Mesenteric fat pad (tissue), 1 donor: ENCODE measurements around the gene MSLN. TPM values are rescaled to one million over a fixed set of nuclear protein-coding genes. Genes with fewer than 3 reads are reported as not detected.

Source experiments
- DNase-seq: peaks from one replicate; pipeline ENCODE4 v3.0.0-alpha.2; 2020; ENCODE audit warnings: low spot score
- microRNA-seq: library from miRNA; unstranded; fragments of <30 nt; microRNA quantifications from one replicate; pipeline ENCODE4 v1.2.0, GENCODE V29; 2020; ENCODE audit warnings: borderline number of aligned reads
- total RNA-seq: library from RNA; stranded (reverse); fragmentation: NEBNext Ultra II Directional; extraction: Animal tissue kit (Norgen Biotek cat#: 25700); gene quantifications from one replicate; pipeline ENCODE4 v1.2.1, GENCODE V29; 2021
- donor health status: DM: yes; HTN: yes; CAD: no.

MSLN gene
- total RNA-seq, 1 donor from 2014 or later, result not detected

GRCh38 chr16:802914-803753 lies 42.6 kb downstream of the MSLN start:
- DNase-seq, result no peak

GRCh38 chr16:803754-804080 lies 43.2 kb downstream of the MSLN start:
- DNase-seq, result no peak

GRCh38 chr16:804193-805048 lies 43.9 kb downstream of the MSLN start:
- DNase-seq, result no peak

GRCh38 chr16:805474-805873 lies 44.9 kb downstream of the MSLN start:
- DNase-seq, result no peak

GRCh38 chr16:807347-808084 lies 47.0 kb downstream of the MSLN start:
- DNase-seq, result peak; percentile 97

- DNase-seq, result no peak
Observed at GRCh38 chr16:808085-808386, 47.5 kb downstream of the MSLN start.

GRCh38 chr16:813204-813915 lies 52.8 kb downstream of the MSLN start:
- no peak for DNase-seq

GRCh38 chr16:813916-814412 lies 53.4 kb downstream of the MSLN start:
- DNase-seq, result no peak

GRCh38 chr16:814974-815373 lies 54.4 kb downstream of the MSLN start:
- no peak for DNase-seq

GRCh38 chr16:815861-816260 lies 55.3 kb downstream of the MSLN start:
- no peak for DNase-seq

- DNase-seq, result no peak
Observed at GRCh38 chr16:817001-817906, 56.7 kb downstream of the MSLN start.

GRCh38 chr16:818132-818531 lies 57.6 kb downstream of the MSLN start:
- DNase-seq, result no peak

Small RNA genes within 50 kb of the gene (microRNA-seq; reads per million reads assigned to microRNA genes)
- not detected for gene MIR662

Other genes starting within 250 kb of the MSLN start
- gene CAPN15, start 233.0 kb upstream of the MSLN start, total RNA-seq, result 49.2 TPM
- not detected for gene PRR35, start 200.3 kb upstream of the MSLN start, total RNA-seq
- gene NHLRC4, start 193.7 kb upstream of the MSLN start, total RNA-seq, result 1.3 TPM
- gene PIGQ, start 190.8 kb upstream of the MSLN start, total RNA-seq, result 32.4 TPM
- 17.3 TPM for gene RAB40C, start 170.7 kb upstream of the MSLN start, total RNA-seq
- 0.55 TPM for gene WFIKKN1, start 129.7 kb upstream of the MSLN start, total RNA-seq
- gene METTL26, start 124.4 kb upstream of the MSLN start, total RNA-seq, result 62.2 TPM
- 34.7 TPM for gene MCRIP2, start 118.9 kb upstream of the MSLN start, total RNA-seq
- 21.1 TPM for gene WDR90, start 111.4 kb upstream of the MSLN start, total RNA-seq
- gene RHOT2, start 92.6 kb upstream of the MSLN start, total RNA-seq, result 73.9 TPM
- 0.84 TPM for gene RHBDL1, start 85.1 kb upstream of the MSLN start, total RNA-seq
- gene STUB1, start 80.3 kb upstream of the MSLN start, total RNA-seq, result 109 TPM
- gene JMJD8, start 76.4 kb upstream of the MSLN start, total RNA-seq, result 55.3 TPM
- 8.1 TPM for gene WDR24, start 70.3 kb upstream of the MSLN start, total RNA-seq
- gene FBXL16, start 54.9 kb upstream of the MSLN start, total RNA-seq, result not detected
- gene METRN, start 45.6 kb upstream of the MSLN start, total RNA-seq, result 30.3 TPM
- gene ANTKMT, start 39.6 kb upstream of the MSLN start, total RNA-seq, result 30.9 TPM
- 1.0 TPM for gene CCDC78, start 34.3 kb upstream of the MSLN start, total RNA-seq
- gene HAGHL, start 33.6 kb upstream of the MSLN start, total RNA-seq, result 7.4 TPM
- 21.0 TPM for gene CIAO3, start 19.7 kb upstream of the MSLN start, total RNA-seq
- gene RPUSD1, start 27.6 kb downstream of the MSLN start, total RNA-seq, result 16.8 TPM
- 5.6 TPM for gene CHTF18, start 27.9 kb downstream of the MSLN start, total RNA-seq
- gene GNG13, start 40.0 kb downstream of the MSLN start, total RNA-seq, result not detected
- 16.0 TPM for gene LMF1, start 210.2 kb downstream of the MSLN start, total RNA-seq
- gene SOX8, start 221.0 kb downstream of the MSLN start, total RNA-seq, result 1.3 TPM